CD14-positive monocyte (primary cell): Measurements from ENCODE around the gene PPP2R5B. TPM values are rescaled to one million over a fixed set of nuclear protein-coding genes. Genes with fewer than 3 reads are reported as not detected.

Source experiments
- DNase-seq, 3 donors: peaks; one replicate each; pipeline ENCODE4 v3.0.0-alpha.2; 2011 to 2022
- H2AFZ ChIP-seq: 2 replicates; pipeline ENCODE4 v1.6.0; 2012; ENCODE audit warnings: mild to moderate bottlenecking, low read depth, low read length, inconsistent platforms; ENCODE audit not compliant: insufficient read depth, poor library complexity, severe bottlenecking
- H3K27ac ChIP-seq, 2 donors: 1 replicate in 1 of 2; 2 replicates in 1 of 2; pipeline ENCODE4 v1.5.1; 2012 to 2013; ENCODE audit warnings: low read length in 2 of 2, control low read depth in 1 of 2, inconsistent platforms in 1 of 2, low read depth in 1 of 2, mild to moderate bottlenecking in 1 of 2
- H3K27me3 ChIP-seq, 2 donors: one replicate each; pipeline versions ENCODE4 v1.6.0 to v1.6.1; 2011 to 2013; ENCODE audit warnings: low read length in 2 of 2; ENCODE audit not compliant: control insufficient read depth in 2 of 2, insufficient read depth in 2 of 2
- H3K36me3 ChIP-seq, 2 donors: replicated peaks in 1 of 2; 1 replicate in 1 of 2; 2 replicates in 1 of 2; pipeline versions ENCODE4 v1.5.1 to v1.6.1; 2012 to 2013; ENCODE audit warnings: low read length in 2 of 2, control low read depth in 1 of 2, inconsistent platforms in 1 of 2, mild to moderate bottlenecking in 1 of 2; ENCODE audit not compliant: insufficient read depth in 2 of 2, control insufficient read depth in 1 of 2
- H3K4me1 ChIP-seq, 2 donors: 1 replicate in 1 of 2; 2 replicates in 1 of 2; pipeline versions ENCODE4 v1.5.1 to v1.6.1; 2012 to 2013; ENCODE audit warnings: low read length in 2 of 2, control low read depth in 1 of 2, inconsistent platforms in 1 of 2, mild to moderate bottlenecking in 1 of 2, moderate library complexity in 1 of 2; ENCODE audit not compliant: insufficient read depth in 2 of 2, control insufficient read depth in 1 of 2
- H3K4me2 ChIP-seq: replicated peaks from 2 replicates; pipeline ENCODE3; 2012; ENCODE audit warnings: low read length, moderate library complexity, mild to moderate bottlenecking; ENCODE audit not compliant: poor library complexity, severe bottlenecking; ENCODE audit errors: extremely low read depth
- H3K4me3 ChIP-seq, 3 experiments: fragments of 200-600 bp in 1 of 3; sonication (generic) in 1 of 3; replicated peaks in 1 of 3; 1 replicate in 2 of 3; 2 replicates in 1 of 3; pipeline ENCODE4 v1.5.1; 2011 to 2013; ENCODE audit warnings: low read length in 3 of 3, mild to moderate bottlenecking in 3 of 3, control low read depth in 2 of 3, low read depth in 2 of 3, inconsistent platforms in 1 of 3, moderate library complexity in 1 of 3
- H3K79me2 ChIP-seq: 2 replicates; pipeline ENCODE4 v1.6.0; 2012; ENCODE audit warnings: mild to moderate bottlenecking, control low read depth, inconsistent platforms, low read length, moderate library complexity; ENCODE audit not compliant: insufficient read depth
- H3K9ac ChIP-seq: 2 replicates; pipeline ENCODE4 v1.6.0; 2017; ENCODE audit warnings: low read length, mild to moderate bottlenecking; ENCODE audit not compliant: insufficient read depth, poor library complexity, severe bottlenecking
- H3K9me3 ChIP-seq, 2 donors: replicated peaks in 1 of 2; 1 replicate in 1 of 2; 2 replicates in 1 of 2; pipeline versions ENCODE4 v1.5.1 to v1.6.1; 2012 to 2013; ENCODE audit warnings: low read length in 2 of 2, control low read depth in 1 of 2; ENCODE audit not compliant: control insufficient read depth in 1 of 2, insufficient read depth in 1 of 2
- H4K20me1 ChIP-seq: 2 replicates; pipeline ENCODE4 v1.6.0; 2012; ENCODE audit warnings: mild to moderate bottlenecking, low read length, control low read depth, moderate library complexity; ENCODE audit not compliant: insufficient read depth
- H3K27ac Mint-ChIP-seq, 7 donors: one replicate each; pipeline ENCODE4 v1.8.0; 2020; ENCODE audit warnings: mild to moderate bottlenecking in 7 of 7, mixed read lengths in 7 of 7, moderate library complexity in 6 of 7, inconsistent platforms in 2 of 7
- H3K27me3 Mint-ChIP-seq, 3 donors: one replicate each; pipeline ENCODE4 v1.8.0; 2021 to 2022; ENCODE audit warnings: low read depth in 3 of 3, mild to moderate bottlenecking in 3 of 3, mixed read lengths in 3 of 3, moderate library complexity in 3 of 3, inconsistent platforms in 1 of 3
- H3K36me3 Mint-ChIP-seq, 2 donors: one replicate each; pipeline ENCODE4 v1.8.0; 2020; ENCODE audit warnings: mixed read lengths in 2 of 2, inconsistent platforms in 1 of 2, mild to moderate bottlenecking in 1 of 2
- H3K4me1 Mint-ChIP-seq: one replicate; pipeline ENCODE4 v1.8.0; 2020; ENCODE audit warnings: mild to moderate bottlenecking, mixed read lengths
- H3K4me3 Mint-ChIP-seq, 2 donors: one replicate each; pipeline ENCODE4 v1.8.0; 2020; ENCODE audit warnings: mild to moderate bottlenecking in 2 of 2, mixed read lengths in 2 of 2, moderate library complexity in 1 of 2
- H3K9me3 Mint-ChIP-seq, 7 donors: one replicate each; pipeline ENCODE4 v1.8.0; 2020 to 2022; ENCODE audit warnings: mixed read lengths in 7 of 7, mild to moderate bottlenecking in 6 of 7, moderate library complexity in 6 of 7, inconsistent platforms in 2 of 7
- CTCF ChIP-seq: fragments of 200-600 bp; IDR thresholded peaks from one replicate; pipeline ENCODE4 v1.8.0; 2022; ENCODE audit warnings: antibody characterized with exemption, mild to moderate bottlenecking
- whole genome bisulfite sequencing: methylation state at CpG from one replicate; pipeline ENCODE4 v1.1.5; 2013; ENCODE audit warnings: missing lambda C conversion rate; ENCODE audit not compliant: insufficient coverage; 5-methylcytosine and 5-hydroxymethylcytosine counted together
- intact Hi-C, 2 donors: fragments of 100-400 bp; cut with micrococcal nuclease; formaldehyde crosslinking; loops; one replicate each; pipeline versions ENCODE4 v1.15.0 to v1.15.1; 2023
- polyA plus RNA-seq, 3 donors: library from polyadenylated mRNA; depleted of rRNA in 1 of 3; unstranded in 2 of 3; stranded (reverse) in 1 of 3; fragments of 300-500 nt in 2 of 3; fragments of >200 nt in 1 of 3; fragmentation: Illumina TruSeq in 2 of 3; gene quantifications; 1 replicate in 2 of 3; 2 replicates in 1 of 3; pipeline ENCODE4 v1.2.3, GENCODE V29; 2012 to 2021

Gene PPP2R5B
- polyA plus RNA-seq, 3 donors = 9.0 to 26.7 (median 9.4) TPM

GRCh38 chr11:64898541-64898940 lies 25.9 kb upstream of the PPP2R5B start:
- Histone ChIP-seq H3K4me1 (peaks cover 8 to 10% of the 10 kb centered on the region in 2 donors), H2AFZ (no peak overlapping the region), H3K27ac (no peak overlapping the region), H4K20me1 (peaks cover 6% of the 10 kb centered on the region), H3K4me3 (no peak overlapping the region), H3K4me2 (no peak overlapping the region), H3K36me3 (peaks cover 78 to 89% of the 10 kb centered on the region in 2 donors), H3K9me3 (no peaks in the 10 kb centered on the region), H3K9ac (no peak overlapping the region), H3K79me2 (no peaks in the 10 kb centered on the region), H3K27me3 (no peaks in the 10 kb centered on the region)
- 98% methylated on average over 19 of the region's 19 CpGs for whole genome bisulfite sequencing
- H3K36me3 Mint-ChIP-seq = peaks cover 67 to 77% of the 10 kb centered on the region in 2 donors
- peak overlapping the region in 1 of 7 donors; percentile 59 for H3K27ac Mint-ChIP-seq
- no peak for DNase-seq
- H3K27me3 Mint-ChIP-seq = no peaks in the 10 kb centered on the region
- TF ChIP-seq CTCF = no peak
- H3K9me3 Mint-ChIP-seq = no peaks in the 10 kb centered on the region
- intact Hi-C loops = no loop called here
- H3K4me3 Mint-ChIP-seq = no peak overlapping the region
- peaks cover 3% of the 10 kb centered on the region for H3K4me1 Mint-ChIP-seq

GRCh38 chr11:64900263-64900678 lies 24.2 kb upstream of the PPP2R5B start:
- Histone ChIP-seq H3K4me3 (no peak overlapping the region), H3K4me2 (no peak overlapping the region), H3K27ac (no peak overlapping the region), H4K20me1 (no peaks in the 10 kb centered on the region), H3K27me3 (no peaks in the 10 kb centered on the region), H3K36me3 (peaks cover 78 to 93% of the 10 kb centered on the region in 2 donors), H3K4me1 (no peaks in the 10 kb centered on the region), H3K79me2 (no peaks in the 10 kb centered on the region), H3K9ac (no peak overlapping the region), H2AFZ (no peak overlapping the region), H3K9me3 (no peaks in the 10 kb centered on the region)
- DNase-seq = peak in 1 of 3 donors; percentile 61
- Mint-ChIP-seq H3K9me3 (peaks cover 0 to 1% (median 0%) of the 10 kb centered on the region in 7 donors), H3K27me3 (no peaks in the 10 kb centered on the region), H3K27ac (peak overlapping the region in 3 of 7 donors; percentile 3 to 67 (median 5)), H3K4me3 (no peak overlapping the region), H3K4me1 (no peaks in the 10 kb centered on the region), H3K36me3 (peaks cover 70 to 88% of the 10 kb centered on the region in 2 donors)
- TF ChIP-seq CTCF = no peak
- intact Hi-C loops = no loop called here
- WGBS = 97% methylated on average over 14 of the region's 14 CpGs
